ENCODE data around the gene CCNQ.

The CCNQ gene

GRCh38 chrX:153637121-153638040 lies 38.4 kb upstream of the CCNQ start:
- DNase-seq: no peak

GRCh38 chrX:153636716-153637115 lies 37.8 kb upstream of the CCNQ start:
- no peak for DNase-seq

- peak; percentile 22 for DNase-seq
These were observed 37.1 kb upstream of the CCNQ start for GRCh38 chrX:153635788-153636668.

GRCh38 chrX:153635388-153635787 lies 36.4 kb upstream of the CCNQ start:
- DNase-seq: no peak

- DNase-seq: no peak
These were observed 35.9 kb upstream of the CCNQ start for GRCh38 chrX:153634832-153635231.

- DNase-seq: no peak
These were observed 35.3 kb upstream of the CCNQ start for GRCh38 chrX:153634236-153634635.

- no peak for DNase-seq
These were observed 34.8 kb upstream of the CCNQ start for GRCh38 chrX:153633607-153634180.

GRCh38 chrX:153633048-153633447 lies 34.1 kb upstream of the CCNQ start:
- DNase-seq: no peak

GRCh38 chrX:153632595-153632946 lies 33.6 kb upstream of the CCNQ start:
- no peak for DNase-seq

GRCh38 chrX:153631907-153632594 lies 33.1 kb upstream of the CCNQ start:
- no peak for DNase-seq

- no peak for DNase-seq
These were observed 32.4 kb upstream of the CCNQ start for GRCh38 chrX:153631346-153631745.

GRCh38 chrX:153628665-153629064 lies 29.7 kb upstream of the CCNQ start:
- no peak for DNase-seq

GRCh38 chrX:153628129-153628528 lies 29.2 kb upstream of the CCNQ start:
- DNase-seq: no peak

- DNase-seq: no peak
These were observed 28.8 kb upstream of the CCNQ start for GRCh38 chrX:153627675-153628111.

- DNase-seq: no peak
These were observed 28.1 kb upstream of the CCNQ start for GRCh38 chrX:153626863-153627674.

- no peak for DNase-seq
These were observed 27.2 kb upstream of the CCNQ start for GRCh38 chrX:153626025-153626633.

- no peak for DNase-seq
These were observed 26.5 kb upstream of the CCNQ start for GRCh38 chrX:153625271-153626024.

GRCh38 chrX:153624196-153625091 lies 25.5 kb upstream of the CCNQ start:
- no peak for DNase-seq

GRCh38 chrX:153623310-153624029 lies 24.5 kb upstream of the CCNQ start:
- DNase-seq: no peak

All from stimulated activated CD4-positive, alpha-beta T cell treated with anti-CD3 and anti-CD28 coated beads, Interleukin-1b, Interleukin-23, amount 100 ng/mL, for 48 hours (primary cell).